Spinal cord (tissue), 10 donors: ENCODE results near the gene KNDC1. TPM values are rescaled to one million over a fixed set of nuclear protein-coding genes. Genes with fewer than 3 reads are reported as not detected.

Experiments
- DNase-seq, 6 donors: peaks; one replicate each; pipeline versions ENCODE4 v3.0.0 to v3.0.0-alpha.2; 2013 to 2015; ENCODE audit warnings: low spot score in 6 of 6, low read depth in 4 of 6
- H3K27ac ChIP-seq: one replicate; pipeline ENCODE4 v1.5.1; 2013; ENCODE audit warnings: low read depth, low read length, control low read depth
- H3K27me3 ChIP-seq: one replicate; pipeline ENCODE4 v1.6.1; 2013; ENCODE audit warnings: low read length; ENCODE audit not compliant: control insufficient read depth, insufficient read depth
- H3K36me3 ChIP-seq: one replicate; pipeline ENCODE4 v1.6.1; 2013; ENCODE audit warnings: low read length; ENCODE audit not compliant: control insufficient read depth, insufficient read depth
- H3K4me1 ChIP-seq: one replicate; pipeline ENCODE4 v1.6.1; 2013; ENCODE audit warnings: low read length; ENCODE audit not compliant: control insufficient read depth, insufficient read depth
- H3K4me3 ChIP-seq: one replicate; pipeline ENCODE4 v1.5.1; 2013; ENCODE audit warnings: low read depth, low read length, control low read depth
- H3K9me3 ChIP-seq: one replicate; pipeline ENCODE4 v1.6.1; 2013; ENCODE audit warnings: low read length; ENCODE audit not compliant: control insufficient read depth, insufficient read depth
- WGBS: methylation state at CpG from one replicate; pipeline ENCODE4 v1.1.5; 2013; ENCODE audit warnings: missing lambda C conversion rate; ENCODE audit not compliant: insufficient coverage; 5-methylcytosine and 5-hydroxymethylcytosine counted together
- polyA plus RNA-seq, 2 donors: library from polyadenylated mRNA; unstranded; fragments of 120-200 nt; gene quantifications; one replicate each; pipeline ENCODE4 v1.2.1, GENCODE V29; 2013; ENCODE audit not compliant: insufficient read length in 2 of 2
- total RNA-seq, 2 donors: library from RNA; depleted of rRNA in 1 of 2; stranded (reverse); fragments of 120-200 nt in 1 of 2; fragments of >200 nt in 1 of 2; gene quantifications; one replicate each; pipeline versions ENCODE4 v1.2.3 to v1.2.4, GENCODE V29; 2013 to 2014
- donor health status: healthy.

KNDC1 gene
- total and polyA plus RNA-seq, 4 donors: 8.3 to 35.8 (median 23.5) TPM

- DNase-seq: no peak
- H3K4me1 ChIP-seq: no peaks in the 10 kb centered on the region
- no peak overlapping the region for H3K27ac ChIP-seq
- H3K4me3 ChIP-seq: no peak overlapping the region
- no peaks in the 10 kb centered on the region for H3K9me3 ChIP-seq
- peaks cover 90% of the 10 kb centered on the region for H3K36me3 ChIP-seq
- no peaks in the 10 kb centered on the region for H3K27me3 ChIP-seq
- 88% methylated on average over 20 of the region's 20 CpGs for WGBS
Measured at GRCh38 chr10:133209641-133210040, 49.6 kb downstream of the KNDC1 start.

DNA sequence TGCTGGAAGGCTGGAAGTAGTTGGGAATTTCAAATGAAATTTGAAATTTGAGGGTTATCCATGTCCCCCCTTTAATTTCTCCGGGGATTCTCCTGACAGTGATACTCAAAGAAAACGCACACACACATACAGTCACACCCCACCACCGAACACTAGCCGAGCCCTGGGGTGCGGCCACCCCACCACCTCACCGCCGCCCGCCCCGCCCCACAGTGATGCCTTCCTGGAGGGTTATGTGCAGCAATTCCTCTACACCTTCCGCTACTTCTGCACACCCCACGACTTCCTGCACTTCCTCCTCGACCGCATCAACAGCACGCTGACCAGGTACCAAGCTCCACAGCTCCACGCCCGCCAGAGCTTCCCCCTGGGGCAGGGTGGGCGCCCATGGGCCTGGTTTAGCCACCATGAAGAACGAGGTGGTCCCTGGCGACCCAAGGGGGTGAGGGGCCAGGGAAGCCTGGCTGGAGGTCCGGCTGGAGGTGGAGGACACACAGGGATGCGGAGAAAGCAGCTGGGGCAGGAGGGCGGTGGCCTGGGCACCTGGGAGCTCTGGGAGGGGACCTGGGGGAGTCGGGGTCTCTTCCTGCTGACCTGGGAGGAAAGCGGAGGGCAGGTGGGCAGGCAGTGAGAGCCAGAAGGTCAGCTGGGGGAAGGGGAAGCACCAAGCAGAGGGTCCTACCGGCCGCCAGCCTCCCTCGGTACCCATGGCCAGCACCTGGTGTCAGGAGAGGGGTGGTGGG is 50.5 kb downstream of the KNDC1 start:
- no peaks in the 10 kb centered on the region for H3K4me1 ChIP-seq
- H3K36me3 ChIP-seq: peaks cover 90% of the 10 kb centered on the region
- DNase-seq: no peak
- no peak overlapping the region for H3K27ac ChIP-seq
- no peak overlapping the region for H3K4me3 ChIP-seq
- H3K9me3 ChIP-seq: no peaks in the 10 kb centered on the region
- no peaks in the 10 kb centered on the region for H3K27me3 ChIP-seq
- 94% methylated on average over 22 of the region's 27 CpGs for WGBS

DNA sequence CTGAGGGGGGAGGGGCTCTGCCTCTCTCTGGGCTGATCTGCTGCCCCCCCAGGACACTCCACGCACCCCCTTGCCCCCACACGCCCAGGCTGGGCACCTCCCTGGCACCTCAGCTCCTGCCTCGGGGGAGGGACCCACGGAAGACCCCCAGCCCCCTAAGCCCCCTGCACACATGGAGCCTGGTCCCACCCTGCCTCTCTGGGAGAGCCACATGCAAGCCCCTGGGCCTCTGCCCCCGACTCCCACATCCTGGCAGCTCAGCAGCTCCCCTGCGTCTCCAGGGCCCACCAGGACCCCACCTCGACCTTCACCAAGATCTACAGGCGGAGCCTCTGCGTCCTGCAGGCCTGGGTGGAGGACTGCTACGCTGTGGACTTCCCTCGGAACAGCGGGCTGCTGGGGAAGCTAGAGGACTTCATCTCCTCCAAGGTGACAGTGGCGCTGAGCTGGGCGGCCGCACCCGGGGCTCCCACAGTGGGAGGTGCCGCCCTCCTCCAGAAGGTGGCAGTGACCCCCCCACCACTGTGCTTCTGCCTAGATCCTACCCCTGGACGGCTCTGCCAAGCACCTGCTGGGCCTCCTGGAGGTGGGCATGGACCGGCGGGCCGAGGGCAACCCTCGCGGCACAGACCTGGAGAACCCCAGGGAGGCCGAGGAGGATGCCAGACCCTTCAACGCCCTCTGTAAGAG is 51.3 kb downstream of the KNDC1 start:
- no peaks in the 10 kb centered on the region for H3K4me1 ChIP-seq
- 90% methylated on average over 23 of the region's 25 CpGs for WGBS
- DNase-seq: no peak
- no peak overlapping the region for H3K4me3 ChIP-seq
- H3K27ac ChIP-seq: no peak overlapping the region
- H3K36me3 ChIP-seq: peaks cover 90% of the 10 kb centered on the region
- no peaks in the 10 kb centered on the region for H3K27me3 ChIP-seq
- H3K9me3 ChIP-seq: no peaks in the 10 kb centered on the region

DNA sequence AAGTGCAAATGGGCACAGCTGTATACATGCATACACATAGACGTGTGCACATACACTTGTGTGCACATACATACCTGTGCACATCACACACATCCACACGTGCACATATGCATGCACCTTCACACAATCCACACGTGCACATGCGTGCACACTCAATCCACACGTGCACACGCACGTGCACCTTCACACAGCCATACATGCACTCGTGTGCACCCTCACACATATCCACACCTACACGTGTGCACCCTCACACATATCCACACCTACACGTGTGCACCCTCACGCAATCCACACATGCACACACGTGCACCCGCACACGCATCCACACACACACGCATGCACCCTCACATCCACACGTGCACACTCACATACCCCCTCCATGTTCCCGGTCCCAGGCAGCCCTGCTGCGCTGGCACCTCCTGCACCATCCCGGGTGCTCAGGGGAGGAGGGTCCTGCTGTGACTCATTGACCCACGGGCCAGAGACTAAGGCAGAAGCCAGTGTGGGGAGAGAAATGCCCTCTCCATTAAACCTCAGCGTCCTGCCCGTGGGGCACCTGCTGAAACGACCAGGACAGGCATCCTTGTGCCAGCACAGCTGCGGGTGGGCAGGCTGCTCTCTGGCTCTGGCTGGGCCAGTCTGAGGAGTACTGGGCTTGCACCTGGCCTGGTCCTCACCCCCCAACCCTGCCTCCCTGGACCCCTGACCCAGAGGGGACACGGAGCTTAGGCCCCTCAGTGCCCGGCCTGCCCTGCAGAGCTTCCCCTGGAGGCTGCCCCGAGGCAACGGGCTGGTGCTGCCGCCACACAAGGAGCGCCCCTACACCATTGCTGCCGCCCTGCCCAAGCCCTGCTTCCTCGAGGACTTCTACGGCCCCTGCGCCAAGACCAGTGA is 52.2 kb downstream of the KNDC1 start:
- H3K9me3 ChIP-seq: no peaks in the 10 kb centered on the region
- H3K4me1 ChIP-seq: no peaks in the 10 kb centered on the region
- no peak overlapping the region for H3K27ac ChIP-seq
- no peak overlapping the region for H3K4me3 ChIP-seq
- H3K36me3 ChIP-seq: peaks cover 84% of the 10 kb centered on the region
- 88% methylated on average over 34 of the region's 34 CpGs for WGBS
- H3K27me3 ChIP-seq: no peaks in the 10 kb centered on the region
- no peak for DNase-seq

- H3K27ac ChIP-seq: no peak overlapping the region
- no peak for DNase-seq
- H3K4me3 ChIP-seq: no peak overlapping the region
- no peaks in the 10 kb centered on the region for H3K4me1 ChIP-seq
- H3K9me3 ChIP-seq: no peaks in the 10 kb centered on the region
- WGBS: 94% methylated on average over 20 of the region's 20 CpGs
- peaks cover 76% of the 10 kb centered on the region for H3K36me3 ChIP-seq
- no peaks in the 10 kb centered on the region for H3K27me3 ChIP-seq
Measured at GRCh38 chr10:133212853-133213494, 53.0 kb downstream of the KNDC1 start.

DNA sequence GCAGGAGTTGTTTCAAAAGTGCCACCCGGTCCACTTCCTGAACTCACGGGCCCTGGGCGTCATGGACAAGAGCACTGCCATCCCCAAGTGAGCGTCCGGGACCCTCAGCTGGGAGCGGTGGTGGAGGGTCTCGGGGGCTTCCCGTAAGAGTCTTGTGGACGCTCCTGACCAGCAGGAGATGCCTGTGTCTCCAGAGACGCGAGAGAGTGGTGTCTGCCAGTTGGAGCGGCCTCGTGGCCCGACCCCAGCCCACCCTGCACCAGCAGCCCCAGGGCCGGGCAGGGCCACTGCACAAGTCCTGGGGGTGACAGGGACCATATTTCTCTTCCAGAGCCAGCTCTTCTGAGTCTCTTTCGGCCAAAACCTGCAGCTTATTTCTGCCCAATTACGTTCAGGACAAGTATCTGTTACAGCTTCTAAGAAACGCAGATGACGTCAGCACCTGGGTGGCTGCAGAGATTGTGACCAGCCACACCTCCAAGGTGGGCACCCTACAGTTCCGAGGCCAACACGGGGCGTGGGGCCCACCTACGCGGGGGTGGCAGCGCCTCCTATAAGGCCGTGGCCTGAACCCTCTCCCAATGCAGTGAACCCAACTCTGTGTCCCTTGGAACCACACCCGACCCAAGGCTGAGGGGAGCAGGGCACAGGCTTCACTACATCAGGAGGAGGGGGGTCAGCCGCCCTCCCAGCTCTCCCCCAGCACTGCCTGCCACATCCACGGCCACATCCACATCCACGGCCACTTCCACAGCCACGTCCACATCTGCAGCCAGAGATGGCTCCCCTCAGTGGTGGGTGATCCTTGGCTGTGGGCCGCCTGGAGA is 53.8 kb downstream of the KNDC1 start:
- no peak overlapping the region for H3K27ac ChIP-seq
- H3K4me3 ChIP-seq: no peak overlapping the region
- H3K27me3 ChIP-seq: no peaks in the 10 kb centered on the region
- no peak for DNase-seq
- peaks cover 78% of the 10 kb centered on the region for H3K36me3 ChIP-seq
- H3K4me1 ChIP-seq: no peaks in the 10 kb centered on the region
- H3K9me3 ChIP-seq: no peaks in the 10 kb centered on the region
- WGBS: 93% methylated on average over 31 of the region's 32 CpGs

DNA sequence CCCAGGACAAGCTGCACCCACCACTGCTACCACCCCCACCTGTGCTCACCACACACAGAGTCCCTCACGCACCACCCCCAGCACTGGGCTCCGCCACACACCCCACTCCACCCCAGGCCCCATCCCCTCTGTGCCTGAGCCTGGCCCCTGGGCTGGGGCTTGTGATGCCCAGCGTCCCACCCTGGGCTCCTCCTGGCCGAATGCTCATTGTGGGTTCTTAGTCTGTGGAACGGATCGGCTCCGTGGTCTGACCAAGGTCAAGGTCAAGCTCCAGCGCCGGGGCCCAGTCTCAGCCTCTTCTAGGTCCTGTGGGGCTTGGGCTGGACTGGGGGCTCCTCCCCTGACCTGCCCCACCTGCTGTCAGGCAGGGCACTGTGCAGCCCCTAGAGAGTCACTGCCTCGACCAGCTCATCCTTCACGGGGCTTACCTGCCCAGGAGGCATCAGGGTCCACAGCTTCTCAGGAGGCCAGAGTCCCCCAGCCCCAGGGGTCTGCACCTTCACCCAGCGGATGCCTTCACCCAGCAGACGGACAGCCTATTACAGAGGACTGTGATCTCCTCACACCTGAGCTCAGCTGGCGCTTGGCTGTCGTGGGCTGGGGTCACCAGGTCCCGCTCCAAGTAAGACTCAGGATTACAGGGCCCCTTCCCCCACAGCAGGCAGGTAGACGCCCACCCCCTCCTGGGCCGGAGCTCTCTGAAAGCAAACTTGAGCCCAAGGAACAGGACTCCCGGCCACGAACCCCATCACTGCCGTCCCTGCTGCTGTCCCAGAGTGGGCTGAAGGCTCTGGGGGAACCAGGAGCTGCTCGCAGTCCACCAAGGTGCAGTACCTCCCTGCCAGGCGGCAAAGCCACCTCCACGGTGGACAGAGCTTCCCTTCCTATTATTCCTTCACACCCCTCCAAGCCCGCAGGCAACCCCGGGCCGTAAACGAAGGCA is 54.7 kb downstream of the KNDC1 start:
- 89% methylated on average over 26 of the region's 28 CpGs for WGBS

DNA sequence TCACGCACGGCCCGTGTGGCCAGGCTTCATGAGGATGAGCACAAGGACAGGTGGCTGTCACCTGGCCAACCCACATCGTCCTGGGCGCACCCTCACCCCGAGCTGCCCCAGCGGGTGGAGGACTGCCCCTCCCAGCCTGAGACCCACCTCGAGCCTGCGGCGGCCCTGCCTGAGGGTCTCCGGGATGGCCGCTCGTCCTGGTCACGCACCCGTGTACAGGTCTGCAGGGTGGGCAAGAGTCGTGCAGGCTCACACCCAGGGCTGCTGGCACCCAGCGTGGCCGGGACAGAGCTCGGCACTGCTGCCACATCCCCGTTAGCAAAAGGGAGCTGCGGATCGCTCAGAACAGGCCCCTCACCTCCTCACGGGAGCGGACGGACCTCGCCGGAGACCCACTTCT is 55.6 kb downstream of the KNDC1 start:
- Histone ChIP-seq H3K27me3 (no peaks in the 10 kb centered on the region), H3K4me3 (no peak overlapping the region), H3K36me3 (peaks cover 75% of the 10 kb centered on the region), H3K27ac (no peak overlapping the region), H3K4me1 (no peaks in the 10 kb centered on the region), H3K9me3 (no peaks in the 10 kb centered on the region)
- DNase-seq: no peak
- WGBS: 90% methylated on average over 27 of the region's 27 CpGs

More for the DNA sequence above, 54.7 kb downstream of the KNDC1 start:
- H3K4me3 ChIP-seq: no peak overlapping the region
- no peak overlapping the region for H3K27ac ChIP-seq
- no peaks in the 10 kb centered on the region for H3K9me3 ChIP-seq
- DNase-seq: no peak
- H3K36me3 ChIP-seq: peaks cover 78% of the 10 kb centered on the region
- H3K4me1 ChIP-seq: no peaks in the 10 kb centered on the region
- no peaks in the 10 kb centered on the region for H3K27me3 ChIP-seq
